HG03097 (cell line): ENCODE measurements around the gene TOR1B.
"Not testable (repeated sequence)": the region's sequence is repeated elsewhere in the genome, so short reads cannot be mapped to it uniquely, and the experiment has no call there.

Source experiments
- ATAC-seq: cut with Tn5 transposase; IDR thresholded peaks from one replicate; pipeline ENCODE4 v1.9.1; 2021; ENCODE audit not compliant: unreplicated experiment, low FRiP score

TOR1B gene

DNA sequence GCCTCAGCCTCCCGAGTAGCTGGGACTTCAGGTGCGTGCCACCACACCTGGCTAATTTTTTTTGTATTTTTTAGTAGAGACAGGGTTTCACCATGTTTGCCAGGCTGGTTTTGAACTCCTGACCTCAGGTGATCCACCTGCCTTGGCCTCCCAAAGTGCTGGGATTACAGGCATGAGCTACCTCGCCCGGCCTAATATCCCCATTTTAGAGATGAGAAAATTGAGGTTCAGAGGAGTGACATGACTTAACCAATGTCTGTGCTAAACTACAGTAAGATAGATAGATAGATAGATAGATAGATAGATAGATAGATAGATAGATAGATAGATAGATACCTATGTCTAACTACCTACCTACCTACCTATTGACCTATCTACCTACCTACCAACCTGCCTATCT, 26.9 kb upstream of the TOR1B start:
- ATAC-seq: not testable (repeated sequence)

DNA sequence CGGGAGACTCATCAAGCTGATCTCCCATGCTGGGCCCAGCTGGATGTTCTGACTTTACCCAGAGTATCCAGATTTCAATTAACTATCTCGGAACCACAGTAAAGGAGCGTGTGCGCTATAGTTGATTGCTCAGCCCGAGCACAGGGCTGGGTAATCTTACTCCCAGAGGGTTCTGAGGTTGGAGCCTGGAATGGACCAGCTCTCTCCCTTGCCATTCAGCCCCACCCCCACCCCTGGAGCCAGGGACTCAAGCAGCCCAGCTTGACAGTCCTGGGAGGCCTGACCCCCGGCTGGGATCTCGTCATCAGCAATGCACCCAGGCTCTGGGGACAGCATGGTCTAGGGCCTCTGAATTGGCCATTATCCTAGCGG, 26.4 kb upstream of the TOR1B start:
- ATAC-seq: no peak

DNA sequence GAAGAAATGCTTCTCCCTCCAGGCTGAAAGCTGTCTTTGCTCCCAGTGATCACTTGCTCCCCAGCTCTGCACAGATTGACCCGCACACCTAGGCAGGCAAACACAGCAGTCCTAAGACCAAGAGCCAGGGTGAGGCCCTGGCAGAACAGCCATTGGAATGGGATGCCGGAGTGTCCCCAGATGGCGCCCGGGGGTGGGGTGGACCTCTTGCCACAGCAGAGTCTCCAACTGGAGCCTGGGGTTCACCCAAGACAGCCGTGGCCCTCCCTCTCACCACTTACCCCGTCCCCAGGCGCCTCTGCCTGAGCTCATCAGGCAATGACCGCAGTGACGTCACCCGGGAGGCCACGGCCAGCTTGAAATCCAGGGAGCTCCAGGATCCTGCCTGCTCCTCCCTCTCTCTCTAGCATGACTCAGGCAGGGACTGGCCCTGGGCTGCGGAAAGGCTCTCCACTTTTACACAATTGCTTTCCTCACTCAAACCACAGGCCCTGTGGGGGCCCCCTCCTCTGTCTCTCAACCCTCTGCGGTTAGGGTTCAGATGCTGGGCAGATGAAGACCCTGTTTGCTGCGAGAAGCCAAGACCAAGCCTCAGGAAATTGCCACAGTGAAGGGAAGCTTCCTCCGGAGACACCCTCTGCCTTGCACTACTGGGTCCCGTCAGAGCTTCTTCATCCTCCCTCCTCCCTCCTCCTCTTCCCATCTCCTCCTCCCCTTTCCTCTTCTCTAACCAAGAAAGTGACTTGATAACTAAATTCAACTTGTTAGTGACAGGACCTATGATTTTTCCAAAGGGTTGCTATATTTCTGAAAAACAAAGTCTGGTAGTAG, 25.8 kb upstream of the TOR1B start:
- no peak for ATAC-seq

DNA sequence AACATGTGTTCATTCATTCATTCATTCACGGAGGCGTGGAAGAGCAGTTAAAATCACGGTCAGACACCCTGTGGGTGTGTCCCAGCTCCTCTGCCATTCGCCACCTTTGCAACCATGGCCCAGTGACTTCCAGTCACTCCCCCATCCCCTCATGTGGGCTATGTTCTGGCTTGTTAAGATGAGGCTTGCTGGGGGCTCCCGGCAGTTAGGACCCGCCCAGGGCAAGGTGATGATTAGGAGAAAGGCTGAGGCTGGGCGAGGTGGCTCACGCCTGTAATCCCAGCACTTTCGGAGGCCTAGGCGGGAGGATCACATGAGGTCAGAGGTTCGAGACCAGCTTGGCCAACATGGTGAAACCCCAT, 25.2 kb upstream of the TOR1B start:
- no peak for ATAC-seq

DNA sequence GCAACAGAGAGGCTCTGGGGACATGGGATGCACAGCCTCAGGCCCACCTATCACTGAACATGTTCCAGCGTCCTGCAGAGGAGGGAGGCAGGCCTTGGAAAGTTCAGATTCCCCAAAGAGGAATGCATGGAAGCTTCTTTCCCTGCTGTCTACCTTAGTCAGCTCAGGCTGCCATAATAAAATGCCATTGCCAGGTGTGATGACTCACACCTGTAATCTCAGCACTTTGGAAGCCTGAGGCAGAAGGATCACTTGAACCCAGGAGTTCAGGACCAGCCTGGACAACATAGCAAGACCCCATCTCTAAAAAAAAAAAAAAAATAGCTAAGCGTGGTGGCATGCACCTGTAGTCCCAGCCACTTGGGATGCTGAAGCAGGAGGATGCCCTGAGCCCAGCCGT, 24.5 kb upstream of the TOR1B start:
- ATAC-seq: no peak

DNA sequence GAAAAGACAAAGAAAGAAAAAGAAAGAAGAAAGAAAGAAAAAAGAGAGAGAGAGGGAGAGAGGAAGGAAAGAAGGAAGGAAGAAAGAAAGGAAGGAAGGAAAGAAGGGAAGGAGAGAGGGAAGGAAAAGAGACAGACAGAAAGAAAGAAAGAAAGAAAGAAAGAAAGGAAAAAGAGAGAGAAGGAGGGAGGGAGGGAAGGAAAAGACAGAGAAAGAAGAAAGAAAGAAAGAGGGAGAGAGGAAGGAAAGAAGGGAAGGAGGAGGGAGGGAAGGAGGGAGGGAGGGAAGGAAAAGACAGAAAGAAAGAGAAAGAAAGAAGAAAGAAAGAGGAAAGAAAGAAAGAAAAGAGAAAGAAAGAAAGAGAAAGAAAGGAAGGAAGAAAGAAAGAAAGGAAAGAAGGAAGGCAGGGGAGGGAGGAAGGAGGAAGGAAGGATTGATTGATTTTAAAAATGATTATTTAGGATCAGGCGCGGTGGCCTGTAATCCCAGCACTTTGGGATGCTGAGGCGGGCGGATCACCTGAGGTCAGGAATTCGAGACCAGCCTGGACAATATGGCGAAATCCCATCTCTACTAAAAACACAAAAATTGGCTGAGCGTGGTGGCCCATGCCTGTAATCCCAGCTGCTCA, 23.3 kb upstream of the TOR1B start:
- no peak for ATAC-seq

DNA sequence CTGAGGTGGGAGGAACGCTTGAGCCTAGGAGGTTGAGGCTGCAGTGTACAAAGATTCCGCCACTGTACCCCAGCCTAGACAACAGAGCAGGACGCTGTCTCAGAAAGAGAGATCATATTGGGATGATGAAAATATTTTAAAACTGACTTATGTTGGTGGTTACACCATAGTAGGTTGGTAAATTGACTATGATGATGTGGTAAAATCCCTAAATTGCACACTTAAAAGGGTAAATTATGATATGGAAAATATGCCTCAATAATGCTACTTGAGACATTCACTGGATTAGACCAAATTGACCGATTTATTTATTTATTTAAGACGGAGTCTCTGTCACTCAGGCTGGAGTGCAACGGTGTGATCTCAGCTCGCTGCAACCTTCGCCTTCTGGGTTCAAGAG, 21.9 kb upstream of the TOR1B start:
- no peak for ATAC-seq

DNA sequence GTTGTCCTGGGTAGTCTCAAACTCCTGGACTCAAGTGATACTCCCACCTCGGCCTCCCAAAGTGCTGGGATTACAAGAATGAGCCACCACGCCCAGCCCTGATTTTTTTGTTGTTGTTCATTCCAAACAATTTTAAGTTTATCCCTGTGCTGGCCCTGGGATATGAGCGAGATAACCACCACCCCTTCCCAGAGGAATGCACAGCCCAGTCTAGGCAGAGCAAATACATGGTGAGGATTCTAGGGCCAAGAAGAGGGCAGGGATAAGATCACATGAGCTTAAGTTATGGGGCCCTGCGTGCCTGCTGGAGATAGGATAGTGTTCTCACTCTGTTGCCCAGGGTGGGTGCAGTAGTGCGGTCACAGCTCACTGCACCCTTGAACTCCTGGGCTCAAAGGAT, 21.0 kb upstream of the TOR1B start:
- no peak for ATAC-seq

DNA sequence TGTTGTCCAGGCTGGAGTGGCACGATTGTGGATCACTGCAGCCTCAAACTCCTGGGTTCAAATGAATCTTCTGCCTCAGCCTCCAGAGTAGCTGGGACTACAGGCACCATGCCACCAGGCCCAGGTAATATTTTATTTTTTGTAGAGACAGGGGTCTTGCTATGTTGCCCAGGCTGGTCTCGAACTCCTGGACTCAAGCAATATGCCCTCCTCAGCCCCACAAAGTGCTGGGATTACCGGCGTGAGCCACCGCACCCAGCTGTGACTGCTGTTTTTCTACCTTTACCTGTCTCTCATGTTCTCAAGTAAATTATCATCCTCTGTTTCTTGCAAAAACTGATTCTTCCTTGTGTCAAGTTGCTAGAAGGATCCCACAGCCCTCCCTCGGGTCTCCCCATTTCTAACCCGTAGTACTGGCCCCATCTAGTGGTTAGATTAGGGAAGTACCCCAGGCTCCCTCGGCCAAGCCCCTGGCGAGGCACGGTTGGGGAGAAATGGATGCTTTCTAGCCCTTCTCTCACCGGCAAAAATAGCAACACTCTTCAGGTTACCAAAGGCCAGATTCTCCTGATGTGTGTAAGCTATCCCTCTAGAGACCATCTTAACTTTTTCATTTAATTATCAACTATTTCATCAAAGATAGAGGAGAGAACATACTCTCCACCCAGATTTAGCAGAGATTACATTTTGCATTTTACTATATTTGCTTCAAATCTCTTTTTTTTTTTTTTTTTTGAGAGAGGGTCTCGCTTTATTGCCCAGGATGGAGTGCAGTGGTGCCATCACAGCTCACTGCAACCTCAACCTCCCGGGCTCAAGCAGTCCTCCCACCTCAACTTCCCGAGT, 19.2 kb upstream of the TOR1B start:
- ATAC-seq: no peak

DNA sequence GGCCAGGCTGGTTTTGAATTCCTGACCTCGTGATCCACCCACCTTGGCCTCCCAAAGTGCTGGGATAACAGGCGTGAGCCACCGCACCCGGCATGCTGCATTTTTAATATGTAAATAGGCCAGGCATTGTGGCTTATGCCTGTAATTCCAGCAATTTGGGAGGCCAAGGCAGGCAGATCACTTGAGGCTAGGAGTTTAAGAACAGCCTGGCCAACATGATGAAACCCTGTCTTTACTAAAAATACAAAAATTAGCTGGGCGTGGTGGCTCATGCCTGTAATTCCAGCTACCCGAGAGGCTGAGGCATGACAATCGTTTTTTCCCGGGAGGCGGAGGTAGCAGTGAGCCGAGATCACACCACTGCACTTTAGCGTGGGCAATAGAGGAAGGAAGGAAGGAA, 18.0 kb upstream of the TOR1B start:
- not testable (repeated sequence) for ATAC-seq

DNA sequence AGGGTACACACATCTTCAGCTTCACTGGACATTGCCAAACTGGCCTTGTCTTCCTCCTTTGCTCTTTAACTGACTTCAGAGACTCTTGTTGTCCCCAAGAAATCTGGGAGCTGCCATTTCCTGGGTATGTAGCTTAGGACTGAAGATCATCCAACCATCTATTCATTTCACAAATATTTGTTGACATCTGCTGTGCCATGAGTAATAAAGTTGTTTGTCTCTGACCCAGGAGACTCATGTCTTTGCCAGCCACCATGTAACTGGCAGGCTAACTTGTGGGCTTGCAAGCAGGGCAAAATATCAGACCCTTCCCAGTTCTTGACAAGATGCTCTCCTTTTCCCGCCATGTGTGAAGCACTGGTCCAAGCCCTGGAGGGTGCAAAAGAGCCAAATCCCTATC, 17.1 kb upstream of the TOR1B start:
- no peak for ATAC-seq

DNA sequence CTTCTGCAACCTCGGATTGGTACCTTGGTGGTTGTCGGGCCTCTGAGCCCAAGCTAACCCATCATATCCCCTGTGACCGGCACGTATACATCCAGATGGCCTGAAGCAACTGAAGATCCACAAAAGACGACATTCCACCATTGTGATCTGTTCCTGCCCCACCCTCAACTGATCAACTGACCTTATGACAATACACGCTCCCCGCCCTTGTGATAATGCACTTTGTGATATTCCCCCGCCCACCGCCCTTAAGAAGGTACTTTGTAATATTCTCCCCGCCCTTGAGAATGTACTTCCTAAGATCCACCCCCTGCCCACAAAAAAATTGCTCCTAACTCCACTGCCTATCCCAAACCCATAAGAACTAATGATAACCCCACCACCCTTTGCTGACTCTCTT, 16.5 kb upstream of the TOR1B start:
- no peak for ATAC-seq

DNA sequence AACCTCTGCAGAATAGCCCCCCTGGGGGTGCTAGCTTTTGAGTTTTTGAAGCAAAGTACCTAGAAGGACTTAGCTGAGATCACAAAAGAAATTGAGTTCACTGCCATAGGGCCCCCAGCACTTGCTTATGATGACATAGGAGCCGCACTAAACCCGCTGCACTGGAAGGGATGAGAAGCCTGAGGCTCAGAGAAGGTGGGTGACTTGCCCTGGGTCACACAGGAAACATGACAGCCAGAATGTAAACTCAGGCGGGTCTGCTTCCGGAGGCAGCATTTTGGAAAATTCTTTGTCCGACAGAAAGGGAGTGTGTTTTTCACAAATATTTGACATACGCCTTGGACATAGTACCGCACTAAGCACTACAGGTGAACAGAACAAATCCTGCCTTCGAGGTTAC, 8.4 kb upstream of the TOR1B start:
- ATAC-seq: no peak

DNA sequence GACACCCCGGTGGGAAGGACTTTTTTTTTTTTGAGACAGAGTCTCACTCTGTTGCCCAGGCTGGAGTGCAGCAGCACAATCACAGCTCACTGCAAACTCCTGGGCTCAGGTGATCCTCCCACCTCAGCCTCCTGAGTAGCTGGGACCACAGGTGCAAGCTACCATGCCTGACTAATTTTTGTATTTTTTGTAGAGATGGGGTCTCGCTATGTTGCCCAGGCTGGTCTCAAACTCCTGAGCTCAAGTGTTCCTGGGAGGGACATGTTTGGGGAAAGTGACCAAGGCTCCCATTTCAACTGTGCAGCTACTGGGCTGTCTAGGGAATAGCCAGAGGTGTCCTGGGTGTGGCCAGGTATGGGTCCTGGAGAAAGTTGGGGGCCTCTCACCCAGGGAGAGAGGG, 7.0 kb upstream of the TOR1B start:
- not testable (repeated sequence) for ATAC-seq

DNA sequence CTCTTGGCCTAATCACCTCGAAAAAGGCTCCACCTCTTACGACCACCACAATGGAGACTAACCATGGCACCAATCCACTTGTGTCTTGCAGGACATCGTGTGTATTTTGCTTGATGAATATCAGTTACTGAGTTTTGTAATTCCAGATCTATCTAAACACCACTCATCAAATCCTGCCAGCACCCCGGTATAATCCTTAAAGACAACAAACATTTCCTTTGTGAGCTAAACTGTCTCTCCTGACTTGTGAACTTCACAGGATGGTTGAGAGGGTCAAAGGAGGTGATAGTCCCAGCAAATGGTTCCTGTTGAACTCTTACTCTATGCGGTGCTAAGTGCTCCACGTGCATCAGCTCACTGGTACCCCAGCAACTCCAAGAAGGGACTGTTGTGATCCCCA, 4.0 kb upstream of the TOR1B start:
- no peak for ATAC-seq

DNA sequence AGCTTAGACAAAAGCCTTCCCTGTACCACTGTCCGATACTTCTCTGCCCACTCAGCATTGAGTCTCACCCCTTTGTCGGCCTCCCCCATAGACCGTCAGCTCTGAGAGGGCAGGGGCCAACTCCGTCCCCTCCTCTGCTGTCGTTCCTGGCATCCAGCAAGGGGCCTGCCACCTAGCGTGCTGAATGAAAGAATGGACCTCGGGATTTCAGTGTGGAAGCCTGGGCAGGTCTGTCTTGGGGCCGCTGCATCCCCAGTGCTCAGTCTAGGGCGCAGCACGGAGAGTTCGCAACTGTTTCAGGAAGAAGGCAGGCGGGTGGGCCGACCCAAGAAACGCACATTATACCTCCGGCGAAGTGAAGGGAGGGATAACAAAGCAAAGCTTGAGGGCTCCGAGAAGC, 1.5 kb upstream of the TOR1B start:
- ATAC-seq: no peak

DNA sequence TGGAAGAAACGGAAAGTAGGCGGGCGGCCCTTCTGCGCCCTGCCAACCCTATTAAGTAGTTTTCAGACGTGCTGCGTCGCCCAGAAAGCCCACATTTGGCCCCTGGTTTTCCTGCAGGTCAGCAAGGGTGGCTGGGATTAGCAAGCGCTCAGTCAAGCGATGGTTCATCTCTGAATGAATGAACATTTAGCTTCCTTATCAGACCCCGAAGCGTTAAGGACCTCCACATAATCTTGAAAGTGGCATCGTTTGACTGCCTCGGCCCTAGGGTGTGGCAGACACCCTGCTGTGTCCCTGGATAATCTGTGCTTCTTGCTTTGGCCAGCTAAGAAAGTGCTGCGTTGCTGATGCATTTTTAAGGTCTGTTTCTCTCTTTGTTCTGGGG, 684 bp downstream of the TOR1B start:
- no peak for ATAC-seq

DNA sequence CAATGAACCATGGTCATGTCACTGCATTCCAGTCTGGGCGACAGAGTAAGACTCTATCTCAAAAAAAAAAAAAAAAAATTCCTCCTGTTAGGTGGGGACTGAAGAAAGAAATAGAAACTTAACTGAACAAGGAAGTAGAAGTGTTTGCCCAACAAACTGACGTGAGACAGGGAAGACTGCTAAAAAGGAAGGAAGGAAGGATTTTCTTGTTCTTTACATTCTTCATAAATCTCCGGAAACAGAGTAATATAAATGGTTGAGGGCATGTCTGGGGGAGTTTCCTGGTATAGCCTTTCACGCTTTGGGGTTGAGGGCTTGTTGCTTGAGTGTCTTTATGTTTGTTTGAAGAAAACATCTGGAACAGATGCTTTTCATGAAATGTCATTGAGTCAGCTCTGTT, 3.1 kb downstream of the TOR1B start:
- ATAC-seq: no peak

DNA sequence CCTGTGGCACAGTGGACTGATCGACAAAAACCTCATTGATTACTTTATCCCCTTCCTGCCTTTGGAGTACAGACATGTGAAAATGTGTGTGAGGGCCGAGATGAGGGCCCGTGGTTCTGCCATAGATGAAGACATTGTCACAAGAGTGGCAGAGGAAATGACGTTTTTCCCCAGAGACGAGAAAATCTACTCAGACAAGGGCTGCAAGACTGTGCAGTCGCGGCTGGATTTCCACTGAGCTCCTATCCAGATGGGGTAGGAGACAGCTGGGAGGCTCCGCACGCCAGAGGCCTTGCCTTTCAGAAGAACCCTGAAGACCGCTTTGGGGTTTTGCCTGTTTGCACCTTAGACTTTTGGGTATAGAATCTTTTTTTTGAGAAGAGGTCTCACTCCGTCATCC, 6.4 kb downstream of the TOR1B start:
- ATAC-seq: no peak

DNA sequence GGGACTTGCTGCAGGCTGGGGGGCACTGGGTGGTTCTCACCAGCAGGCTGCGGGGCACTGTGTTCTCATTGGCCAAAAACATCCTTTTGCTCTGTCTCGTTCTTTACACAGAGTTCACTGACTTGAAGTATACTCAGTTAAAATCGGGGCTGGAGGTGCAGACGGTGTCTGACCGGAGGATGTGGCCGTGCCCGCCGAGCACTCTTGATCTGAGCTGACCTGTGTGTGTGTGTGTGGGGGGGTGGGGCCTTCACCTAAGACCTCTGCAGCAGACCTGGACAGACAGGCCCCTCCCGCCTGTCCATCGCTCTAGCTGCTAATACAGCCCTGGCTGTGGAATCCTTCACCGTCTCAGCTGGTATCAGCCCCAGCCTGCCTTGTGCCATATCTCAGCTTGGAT, 7.1 kb downstream of the TOR1B start:
- no peak for ATAC-seq

DNA sequence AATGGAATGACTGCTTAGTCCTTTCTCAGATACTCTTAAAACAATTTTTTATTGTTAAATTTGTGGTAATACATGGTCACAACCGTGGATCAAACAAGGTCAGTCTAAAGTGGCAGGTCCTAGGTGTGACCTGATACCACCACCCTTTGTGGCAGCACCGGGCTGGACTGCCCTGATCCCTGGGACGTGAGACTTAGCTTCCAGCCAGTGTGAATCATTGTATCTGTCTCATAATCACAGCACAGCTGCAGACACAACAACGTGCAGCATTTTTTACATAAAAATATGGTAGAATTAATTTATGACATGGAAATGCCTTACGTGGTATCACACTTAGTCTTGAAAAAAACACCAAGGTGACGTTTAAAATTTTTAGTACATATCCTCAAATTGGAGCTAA, 7.8 kb downstream of the TOR1B start:
- ATAC-seq: no peak

DNA sequence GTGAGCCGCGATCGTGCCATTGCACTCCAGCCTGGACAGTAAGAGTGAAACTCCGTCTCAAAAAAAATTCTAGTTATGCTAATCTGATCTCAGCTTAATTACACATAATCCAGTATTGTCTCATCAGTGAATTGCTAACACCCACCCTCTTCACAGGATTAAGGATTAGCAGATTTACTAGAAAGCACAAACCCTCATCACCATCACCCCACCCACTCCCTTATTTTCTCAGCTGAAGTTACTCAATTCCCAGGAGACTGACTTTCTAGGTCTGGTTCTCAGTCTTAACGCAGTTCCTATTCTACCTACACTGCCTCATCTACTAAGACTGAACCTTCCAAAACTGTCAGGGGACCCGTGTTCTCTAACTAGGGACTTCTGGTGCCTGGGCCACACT, 9.0 kb downstream of the TOR1B start:
- no peak for ATAC-seq
